Measurements from ENCODE around the gene SLC4A2.

DNA sequence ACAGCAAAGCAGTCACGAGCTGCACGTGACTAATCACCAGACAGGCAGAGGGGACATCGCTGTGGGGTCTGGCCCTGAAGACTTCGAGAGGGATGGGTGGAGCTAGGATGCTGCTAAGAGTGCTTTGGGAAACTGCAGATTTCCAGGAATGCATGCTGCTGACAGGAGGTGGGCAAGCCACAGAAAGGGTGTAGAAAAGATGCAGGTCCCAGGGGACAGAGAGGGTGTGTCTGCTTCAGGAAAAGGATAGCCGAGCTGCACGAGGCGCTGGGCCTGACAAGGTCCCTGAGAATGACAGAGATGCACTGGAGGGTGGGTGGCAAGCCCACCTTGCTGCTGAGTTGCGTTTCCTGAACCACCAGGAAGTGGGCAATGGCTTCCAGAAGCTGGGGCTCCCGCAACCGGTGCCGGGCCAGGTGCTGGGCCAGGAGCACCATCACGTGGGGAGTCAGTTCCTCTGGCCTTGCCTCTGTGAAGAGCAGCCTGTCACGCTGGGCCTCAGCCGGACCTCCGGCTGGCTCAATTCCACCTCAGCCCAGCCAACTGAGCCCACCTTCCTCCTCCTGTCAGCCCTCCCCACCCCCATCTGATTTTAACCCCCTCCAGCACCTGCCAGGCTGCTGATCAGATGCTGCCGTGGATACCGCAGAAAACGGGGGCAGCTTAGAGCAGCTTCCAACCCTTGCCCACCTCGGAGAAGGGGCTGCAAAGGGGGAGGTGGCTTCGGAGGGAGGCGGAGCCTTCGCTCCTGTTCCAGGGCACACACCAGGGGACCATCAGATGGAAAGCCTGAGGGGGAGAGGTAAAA is 19.0 kb downstream of the SLC4A2 start:
- no peak for TF ChIP-seq POLR2A (IDR thresholded peaks at IDR 0.05)
- TF ChIP-seq, protein P1, sequence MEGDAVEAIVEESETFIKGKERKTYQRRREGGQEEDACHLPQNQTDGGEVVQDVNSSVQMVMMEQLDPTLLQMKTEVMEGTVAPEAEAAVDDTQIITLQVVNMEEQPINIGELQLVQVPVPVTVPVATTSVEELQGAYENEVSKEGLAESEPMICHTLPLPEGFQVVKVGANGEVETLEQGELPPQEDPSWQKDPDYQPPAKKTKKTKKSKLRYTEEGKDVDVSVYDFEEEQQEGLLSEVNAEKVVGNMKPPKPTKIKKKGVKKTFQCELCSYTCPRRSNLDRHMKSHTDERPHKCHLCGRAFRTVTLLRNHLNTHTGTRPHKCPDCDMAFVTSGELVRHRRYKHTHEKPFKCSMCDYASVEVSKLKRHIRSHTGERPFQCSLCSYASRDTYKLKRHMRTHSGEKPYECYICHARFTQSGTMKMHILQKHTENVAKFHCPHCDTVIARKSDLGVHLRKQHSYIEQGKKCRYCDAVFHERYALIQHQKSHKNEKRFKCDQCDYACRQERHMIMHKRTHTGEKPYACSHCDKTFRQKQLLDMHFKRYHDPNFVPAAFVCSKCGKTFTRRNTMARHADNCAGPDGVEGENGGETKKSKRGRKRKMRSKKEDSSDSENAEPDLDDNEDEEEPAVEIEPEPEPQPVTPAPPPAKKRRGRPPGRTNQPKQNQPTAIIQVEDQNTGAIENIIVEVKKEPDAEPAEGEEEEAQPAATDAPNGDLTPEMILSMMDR (IDR thresholded peaks at IDR 0.05), result no peak

Measured in tibial nerve (tissue), 3 donors.